Measurements from ENCODE around the gene PACS2. TPM values are rescaled to one million over a fixed set of nuclear protein-coding genes. Genes with fewer than 3 reads are reported as not detected.
"Not testable (repeated sequence)": the region's sequence is repeated elsewhere in the genome, so short reads cannot be mapped to it uniquely, and the experiment has no call there.

Gene PACS2
- total RNA-seq, 1 donor from 2014 or later, result 48.0 TPM

- Mint-ChIP-seq H3K27me3 (no peaks in the 10 kb centered on the region), H3K4me3 (no peak overlapping the region), H3K36me3 (ENCODE audit: low read depth) (peaks cover 2% of the 10 kb centered on the region), H3K4me1 (peaks cover 50% of the 10 kb centered on the region), H3K27ac (no peak overlapping the region), H3K9me3 (no peaks in the 10 kb centered on the region)
- intact Hi-C loops (cut with micrococcal nuclease), result no loop called here
- ATAC-seq (ENCODE audit: low read depth) (no peak), DNase-seq (no peak)
- no peak for TF ChIP-seq CTCF (IDR thresholded peaks at IDR 0.05)
- CTCF ChIA-PET, result interaction anchor here (1.3 kb wide), 1 partner anchor 32 kb away, joined by 3 read pairs; no protein-coding TSS in a partner anchor
- POLR2A ChIA-PET, result interaction anchor here (0.6 to 3.2 kb wide), 2 partner anchors 10 to 48 kb away, joined by 5 to 14 read pairs; partner anchors contain the start of gene BRF1
Measured at GRCh38 chr14:105290621-105291346, 23.8 kb upstream of the PACS2 start.

- ChIA-PET POLR2A (interaction anchor here (0.6 to 3.2 kb wide), 2 partner anchors 8 to 239 kb away, joined by 10 to 14 read pairs; partner anchors contain the start of gene BRF1), CTCF (no interaction called here)
- H3K4me1 Mint-ChIP-seq, result peaks cover 50% of the 10 kb centered on the region
- TF ChIP-seq CTCF (IDR thresholded peaks at IDR 0.05), result no peak
- no peaks in the 10 kb centered on the region for H3K27me3 Mint-ChIP-seq
- no peaks in the 10 kb centered on the region for H3K36me3 Mint-ChIP-seq (ENCODE audit: low read depth)
- intact Hi-C loops (cut with micrococcal nuclease), result no loop called here
- H3K9me3 Mint-ChIP-seq, result no peaks in the 10 kb centered on the region
- peak overlapping the region; percentile 19 for H3K4me3 Mint-ChIP-seq
- DNase-seq (no peak), ATAC-seq (ENCODE audit: low read depth) (no peak)
- H3K27ac Mint-ChIP-seq, result no peak overlapping the region
Measured at GRCh38 chr14:105292826-105293711, 21.5 kb upstream of the PACS2 start.

- peak overlapping the region; percentile 48 for H3K4me3 Mint-ChIP-seq
- H3K4me1 Mint-ChIP-seq, result peaks cover 50% of the 10 kb centered on the region
- intact Hi-C loops (cut with micrococcal nuclease), result no loop called here
- H3K27me3 Mint-ChIP-seq, result no peaks in the 10 kb centered on the region
- H3K27ac Mint-ChIP-seq, result peak overlapping the region; percentile 63
- peak; percentile 46 for DNase-seq
- no peak for TF ChIP-seq CTCF (IDR thresholded peaks at IDR 0.05)
- CTCF ChIA-PET, result no interaction called here
- peak; percentile 82 for ATAC-seq (ENCODE audit: low read depth)
- H3K36me3 Mint-ChIP-seq (ENCODE audit: low read depth), result no peaks in the 10 kb centered on the region
- POLR2A ChIA-PET, result no interaction called here
- H3K9me3 Mint-ChIP-seq, result no peaks in the 10 kb centered on the region
Measured at GRCh38 chr14:105294142-105294597, 20.4 kb upstream of the PACS2 start.

- H3K27ac Mint-ChIP-seq, POLR2A ChIA-PET, H3K4me3 Mint-ChIP-seq: not testable (repeated sequence)
Measured at GRCh38 chr14:105297311-105297710, 17.2 kb upstream of the PACS2 start.

GRCh38 chr14:105299654-105300541 is 14.7 kb upstream of the PACS2 start:
- ATAC-seq (ENCODE audit: low read depth) (no peak), DNase-seq (no peak)
- intact Hi-C loops (cut with micrococcal nuclease), result loop anchor here (2.0 to 5.0 kb wide), 3 partner anchors 53 to 473 kb away; partner anchors contain the start of gene NUDT14
- no peaks in the 10 kb centered on the region for H3K9me3 Mint-ChIP-seq
- peak overlapping the region; percentile 50 for H3K27ac Mint-ChIP-seq
- ChIA-PET POLR2A (interaction anchor here (0.9 to 2.6 kb wide), 6 partner anchors 14 to 237 kb away, joined by 3 to 57 read pairs (median 7); partner anchors contain the start of genes BTBD6, PACS2 and TEX22), CTCF (no interaction called here)
- H3K27me3 Mint-ChIP-seq, result no peaks in the 10 kb centered on the region
- TF ChIP-seq CTCF (IDR thresholded peaks at IDR 0.05), result no peak
- H3K36me3 Mint-ChIP-seq (ENCODE audit: low read depth), result peaks cover 2% of the 10 kb centered on the region
- peak overlapping the region; percentile 80 for H3K4me3 Mint-ChIP-seq
- peaks cover 11% of the 10 kb centered on the region for H3K4me1 Mint-ChIP-seq

More at GRCh38 chr14:105297311-105297710, 17.2 kb upstream of the PACS2 start:
- H3K27me3 Mint-ChIP-seq; H3K9me3 Mint-ChIP-seq; DNase-seq; H3K36me3 Mint-ChIP-seq (ENCODE audit: low read depth); intact Hi-C loops (cut with micrococcal nuclease); ATAC-seq (ENCODE audit: low read depth); CTCF ChIA-PET: not testable (repeated sequence)
- peaks cover 37% of the 10 kb centered on the region for H3K4me1 Mint-ChIP-seq

Measured in activated B cell treated with CpG ODN at 0.5 μM for 24 hours (primary cell).